COLO668 (cell line): ENCODE results near the gene CDHR2.

Experiments used
- DNase-seq: peaks from one replicate; lab custom pipeline; 2025; ENCODE audit not compliant: unreplicated experiment; lab: John Stamatoyannopoulos, UW

The CDHR2 gene

DNA sequence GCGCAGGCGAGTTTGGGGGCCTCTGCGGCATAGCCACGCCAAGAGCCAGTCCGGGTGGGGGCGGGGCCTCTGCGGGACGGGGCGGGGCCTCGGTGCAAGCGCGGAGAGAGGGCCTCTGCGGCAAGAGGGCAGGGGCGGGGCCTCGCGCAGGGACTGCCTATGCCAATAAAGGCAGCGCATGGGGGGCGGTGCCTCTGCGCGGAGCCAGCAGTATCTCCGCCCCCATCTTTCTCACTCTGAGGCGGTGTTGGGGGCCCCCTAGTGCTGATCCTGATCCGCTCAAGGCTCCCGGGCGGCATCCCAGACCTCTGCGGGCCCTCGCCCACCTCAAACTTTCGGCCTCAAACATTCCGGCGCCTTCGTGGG is 70.0 kb downstream of the CDHR2 start:
- DNase-seq = peak; percentile 86

DNA sequence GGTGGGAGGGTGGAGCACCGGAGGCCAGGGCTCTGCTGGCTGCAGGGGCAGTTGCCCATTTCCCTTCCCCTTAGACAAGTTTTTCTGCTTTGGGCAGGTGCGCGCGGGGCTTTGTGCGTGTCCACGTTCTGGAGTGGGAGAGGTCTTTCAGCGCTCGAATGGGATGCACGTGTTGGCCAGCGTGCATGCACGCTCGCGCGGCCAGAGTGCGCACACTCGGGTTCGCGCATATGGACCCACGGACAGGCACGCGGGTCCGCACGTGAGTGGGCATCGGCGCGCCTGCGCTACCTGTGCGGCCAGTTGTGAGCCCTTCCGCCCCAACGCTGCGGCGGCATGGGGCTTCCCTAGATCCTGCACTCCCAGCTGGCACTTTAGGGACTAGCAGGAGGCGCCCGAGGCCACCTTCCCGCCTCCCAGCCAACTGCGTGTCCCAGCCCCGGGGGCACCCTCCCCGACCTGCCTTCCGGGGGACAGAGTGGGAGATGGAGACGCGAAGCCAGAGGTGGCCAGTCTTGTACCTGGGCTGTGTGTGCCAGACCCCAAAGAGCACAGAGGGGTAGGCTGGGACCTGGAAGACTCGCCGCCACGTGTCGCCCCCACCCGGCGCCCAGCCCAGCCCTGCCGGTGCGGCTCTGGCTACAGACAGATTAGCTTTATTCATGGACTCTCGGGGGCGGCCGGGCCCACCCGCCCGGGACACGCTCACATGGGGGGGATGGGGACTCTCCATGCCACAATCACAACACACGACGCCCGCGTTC is 70.6 kb downstream of the CDHR2 start:
- peak; percentile 31 for DNase-seq

DNA sequence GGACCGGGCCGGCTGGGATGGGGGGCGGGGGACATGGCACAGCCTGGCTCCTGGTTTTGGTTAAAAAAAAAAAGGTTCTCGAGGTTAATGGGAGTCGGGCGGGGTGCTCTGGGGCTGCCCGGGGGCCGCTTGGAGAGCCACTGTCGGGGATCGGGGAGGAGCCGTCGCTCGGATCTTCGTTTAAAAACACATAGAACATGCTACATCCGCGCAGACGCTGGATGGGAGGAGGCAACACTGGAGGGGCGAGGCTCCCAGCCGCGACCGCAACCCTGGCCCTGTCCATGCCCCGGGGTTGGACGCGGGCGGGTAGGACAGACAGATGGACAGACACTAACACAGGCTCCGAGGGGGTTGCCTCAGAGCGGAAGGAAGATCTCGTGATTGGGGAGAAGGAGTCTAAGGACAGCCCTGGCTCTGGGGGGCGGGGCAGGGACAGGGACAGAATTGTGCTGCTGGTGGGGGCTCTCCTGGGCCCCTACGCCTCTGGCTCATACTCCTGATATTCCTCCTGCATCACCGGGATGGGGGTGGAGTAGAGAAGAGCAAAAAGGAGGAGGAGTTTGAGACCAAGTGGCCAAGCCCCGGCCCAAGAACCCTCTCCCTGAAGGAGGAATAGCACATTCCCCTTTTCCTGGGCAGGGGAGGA is 71.3 kb downstream of the CDHR2 start:
- DNase-seq = peak; percentile 8

DNA sequence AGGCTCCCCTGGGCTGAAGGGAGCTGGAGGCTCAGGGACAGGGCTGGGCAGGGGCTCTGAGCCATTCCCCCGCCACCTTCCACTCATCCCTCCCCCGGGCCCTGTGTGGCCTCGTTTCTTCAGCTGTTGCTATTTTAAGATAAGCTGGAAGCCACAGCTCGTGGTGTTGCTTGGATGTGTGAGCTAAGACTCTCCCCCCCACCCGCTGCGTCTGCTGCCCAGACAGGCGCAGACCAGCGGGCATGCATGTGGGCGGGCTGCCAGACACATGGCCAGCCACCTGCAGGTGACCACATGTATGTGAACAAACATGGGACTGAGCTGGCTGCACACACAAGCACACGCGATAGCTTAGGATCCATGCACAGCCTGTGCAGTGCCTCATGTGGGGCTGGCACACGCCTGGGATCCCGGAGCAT is 72.5 kb downstream of the CDHR2 start:
- no peak for DNase-seq

DNA sequence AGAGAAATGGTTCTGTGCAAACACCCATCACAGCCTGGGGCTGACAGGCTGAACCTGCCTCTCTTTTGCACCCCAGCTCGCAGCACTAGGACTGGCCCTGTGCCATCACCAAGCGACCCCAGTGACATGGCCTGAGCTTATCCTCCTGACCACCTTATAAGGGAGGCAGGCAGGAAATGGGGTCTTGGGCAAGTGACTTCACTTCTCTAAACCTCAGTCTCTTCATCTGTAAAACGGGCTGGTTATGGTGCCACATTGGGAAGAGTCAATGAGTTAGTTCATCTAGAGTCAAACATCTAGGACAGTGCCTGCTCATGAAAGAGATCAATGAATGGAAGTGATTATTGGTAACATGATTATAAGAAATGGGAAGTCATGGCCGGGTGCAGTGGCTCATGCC is 75.0 kb downstream of the CDHR2 start:
- no peak for DNase-seq

DNA sequence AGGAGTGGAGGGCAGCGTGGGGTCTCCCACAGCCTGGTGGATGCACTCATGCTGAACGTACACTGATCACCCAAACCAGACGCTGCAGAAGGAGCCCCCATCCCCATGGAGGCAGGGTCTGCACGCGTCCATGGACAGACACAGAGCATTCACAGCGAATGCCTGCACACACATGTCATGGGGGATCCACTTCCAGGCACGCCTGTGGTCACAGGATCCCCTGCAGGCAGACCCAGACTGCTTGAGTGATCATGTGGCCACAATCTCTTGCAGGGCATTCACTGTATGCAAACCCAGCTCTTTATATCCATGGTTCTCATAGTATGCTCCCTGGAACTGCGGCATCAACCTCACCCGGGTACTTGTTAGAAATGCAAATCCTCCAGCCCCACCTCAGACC is 75.8 kb downstream of the CDHR2 start:
- DNase-seq = no peak

DNA sequence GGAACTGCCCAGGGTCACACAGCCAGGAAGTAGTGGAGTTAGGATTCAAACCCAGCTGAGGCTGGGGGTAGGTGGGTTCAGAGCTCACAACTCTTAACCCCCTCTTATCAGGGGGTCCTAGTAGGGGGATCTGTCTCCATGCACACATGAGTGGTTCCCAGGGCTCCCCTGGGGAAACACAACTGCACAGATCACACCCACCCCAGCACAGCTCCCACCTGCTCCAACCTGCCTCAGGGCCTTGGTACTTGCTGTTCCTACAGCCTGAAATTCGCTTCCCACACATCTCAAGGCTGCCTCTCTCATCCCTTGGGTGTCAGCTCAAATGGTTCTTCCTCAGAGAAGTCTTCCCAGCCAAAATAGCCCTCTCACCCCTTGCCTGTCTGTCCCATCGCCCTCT is 76.4 kb downstream of the CDHR2 start:
- DNase-seq = no peak

DNA sequence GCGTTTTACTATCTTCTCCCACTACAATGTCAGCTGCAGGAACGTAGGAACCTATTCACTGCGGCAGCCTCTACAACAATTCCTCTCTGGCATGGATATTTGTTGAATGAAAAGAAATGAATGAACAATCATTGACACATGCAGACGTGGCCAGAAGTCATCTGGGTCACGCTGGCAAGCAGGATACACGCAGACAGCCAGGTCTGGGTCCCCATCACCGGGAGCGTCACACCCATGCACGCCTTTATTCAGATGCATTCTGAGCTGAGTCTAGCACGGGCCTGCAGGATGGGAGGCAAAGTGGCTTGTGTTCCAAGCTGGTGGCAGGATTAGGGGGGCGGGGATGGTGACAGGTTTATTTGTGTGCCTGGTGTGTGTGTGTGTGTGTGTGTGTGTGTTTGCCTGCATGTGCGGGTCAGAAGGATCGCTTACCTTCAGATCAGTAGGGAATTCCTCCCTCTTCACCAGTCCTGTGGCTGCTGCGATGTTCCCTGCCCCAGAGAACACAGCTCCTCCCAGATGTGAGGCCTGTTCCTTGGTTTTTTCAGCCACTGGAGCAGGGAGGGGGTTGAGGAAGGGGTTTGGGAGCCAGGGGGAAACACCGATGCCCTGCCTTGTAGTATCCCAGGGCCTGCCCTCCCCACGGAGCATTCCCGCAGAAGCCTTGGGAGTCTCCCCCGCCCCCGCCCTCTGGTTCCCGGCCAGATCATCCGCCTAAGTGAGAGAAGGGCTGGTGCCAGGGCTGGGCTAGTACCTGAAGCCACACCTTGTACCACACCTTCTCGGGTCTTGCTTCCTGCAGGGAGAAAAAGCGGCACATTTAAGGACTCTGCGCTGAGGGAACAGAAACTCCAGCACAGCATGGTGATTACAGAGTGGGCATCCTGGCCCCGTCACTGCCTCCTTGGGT is 77.1 kb downstream of the CDHR2 start:
- no peak for DNase-seq

DNA sequence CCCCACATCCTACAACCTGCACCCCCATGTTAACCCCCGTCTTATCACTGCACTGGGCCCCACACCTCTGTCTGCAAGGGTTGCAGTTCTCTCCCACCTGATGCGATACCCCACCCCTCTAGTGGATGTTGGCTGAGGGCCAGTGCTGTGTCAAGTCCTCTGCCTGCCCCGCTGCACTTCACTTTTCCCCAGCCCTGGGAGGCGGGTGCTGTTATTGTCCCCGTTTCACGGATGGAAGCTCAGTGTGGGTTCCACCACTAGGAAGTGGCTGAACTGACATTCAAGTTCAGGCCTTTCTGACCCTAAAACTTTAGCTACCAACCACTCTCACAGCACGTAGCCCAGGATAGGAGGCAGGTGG is 77.7 kb downstream of the CDHR2 start:
- no peak for DNase-seq

DNA sequence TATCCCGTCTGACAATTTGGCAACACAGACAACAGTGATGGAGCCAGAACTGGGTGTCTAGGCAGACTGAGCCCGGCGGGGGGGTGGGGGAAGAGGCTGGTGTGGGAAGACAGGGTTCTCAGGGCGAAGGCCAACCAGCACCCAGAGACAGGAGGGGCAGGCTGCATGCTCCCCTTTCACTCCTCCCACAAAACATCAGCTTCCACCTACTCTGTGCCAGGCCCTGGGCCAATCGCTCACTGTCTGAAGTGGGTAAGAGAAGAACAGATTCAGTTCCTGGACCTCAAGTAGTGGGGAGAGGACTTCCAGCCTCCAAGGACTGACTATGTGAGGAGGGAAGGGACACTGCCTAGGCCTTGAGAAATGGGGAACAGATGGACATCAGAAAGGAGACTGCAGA is 78.4 kb downstream of the CDHR2 start:
- DNase-seq = no peak

DNA sequence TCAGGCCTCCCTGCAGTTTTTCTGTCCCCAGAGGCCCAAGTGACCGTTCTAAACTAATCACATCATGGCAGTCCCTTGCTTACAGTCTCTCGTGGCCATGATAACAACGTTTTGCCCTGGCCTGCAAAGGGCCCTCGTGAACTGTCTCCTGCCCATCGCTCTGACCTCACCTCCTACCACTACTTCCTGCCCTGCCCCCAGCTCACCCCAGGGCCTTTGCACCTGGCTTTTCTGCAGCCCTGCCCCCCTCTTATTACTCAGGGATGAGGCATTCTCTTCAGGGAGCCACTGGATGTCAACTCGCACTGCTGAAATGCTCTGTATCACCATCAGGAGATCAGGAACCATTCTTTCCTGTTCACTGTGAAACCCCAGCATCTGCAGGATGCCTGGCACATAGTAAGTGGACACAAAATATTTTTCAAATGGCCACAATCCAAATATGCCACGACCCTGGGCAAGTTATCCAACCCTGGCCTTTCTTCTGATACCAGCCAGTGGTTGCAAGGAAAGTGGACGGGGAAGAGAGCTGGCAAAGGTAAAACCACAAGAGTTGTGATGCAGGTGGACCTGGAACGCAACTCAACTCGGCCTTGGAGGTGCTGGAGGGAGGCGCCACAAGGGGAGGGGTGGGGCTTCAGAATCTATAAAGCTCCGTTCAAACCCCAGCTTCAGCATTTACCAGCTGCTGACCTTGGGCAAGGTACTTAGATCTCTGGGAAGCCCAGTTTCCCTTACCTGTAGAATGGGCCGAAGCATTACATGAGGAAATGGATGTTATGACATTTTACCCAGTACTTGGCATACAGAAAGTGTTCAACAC is 79.5 kb downstream of the CDHR2 start:
- peak; percentile 2 for DNase-seq

DNA sequence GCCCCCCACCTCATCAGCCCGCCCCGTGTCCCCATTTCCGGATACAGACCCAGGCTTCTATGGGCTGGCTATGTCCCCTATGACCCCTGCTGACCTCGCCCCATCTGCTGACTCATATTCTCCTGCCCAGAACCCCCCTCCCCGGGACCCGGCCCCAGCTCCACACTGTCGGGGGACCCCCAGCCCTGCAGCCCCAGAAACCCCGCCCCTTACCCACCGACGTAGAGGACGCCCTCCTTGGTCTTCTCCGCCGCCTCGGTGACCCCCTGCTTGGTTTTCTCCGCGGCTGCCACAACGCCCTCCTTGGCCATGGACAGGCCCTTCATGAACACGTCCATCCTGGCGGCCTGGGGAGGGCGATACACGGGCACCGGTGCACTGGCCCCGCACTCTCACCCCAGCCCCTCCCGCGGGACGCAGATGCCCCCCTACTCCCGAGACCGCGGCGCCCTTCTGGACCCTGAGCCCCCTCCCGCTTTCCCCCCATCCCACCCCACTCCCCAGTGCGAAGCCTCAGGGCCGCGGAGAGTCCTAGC is 80.2 kb downstream of the CDHR2 start:
- no peak for DNase-seq

DNA sequence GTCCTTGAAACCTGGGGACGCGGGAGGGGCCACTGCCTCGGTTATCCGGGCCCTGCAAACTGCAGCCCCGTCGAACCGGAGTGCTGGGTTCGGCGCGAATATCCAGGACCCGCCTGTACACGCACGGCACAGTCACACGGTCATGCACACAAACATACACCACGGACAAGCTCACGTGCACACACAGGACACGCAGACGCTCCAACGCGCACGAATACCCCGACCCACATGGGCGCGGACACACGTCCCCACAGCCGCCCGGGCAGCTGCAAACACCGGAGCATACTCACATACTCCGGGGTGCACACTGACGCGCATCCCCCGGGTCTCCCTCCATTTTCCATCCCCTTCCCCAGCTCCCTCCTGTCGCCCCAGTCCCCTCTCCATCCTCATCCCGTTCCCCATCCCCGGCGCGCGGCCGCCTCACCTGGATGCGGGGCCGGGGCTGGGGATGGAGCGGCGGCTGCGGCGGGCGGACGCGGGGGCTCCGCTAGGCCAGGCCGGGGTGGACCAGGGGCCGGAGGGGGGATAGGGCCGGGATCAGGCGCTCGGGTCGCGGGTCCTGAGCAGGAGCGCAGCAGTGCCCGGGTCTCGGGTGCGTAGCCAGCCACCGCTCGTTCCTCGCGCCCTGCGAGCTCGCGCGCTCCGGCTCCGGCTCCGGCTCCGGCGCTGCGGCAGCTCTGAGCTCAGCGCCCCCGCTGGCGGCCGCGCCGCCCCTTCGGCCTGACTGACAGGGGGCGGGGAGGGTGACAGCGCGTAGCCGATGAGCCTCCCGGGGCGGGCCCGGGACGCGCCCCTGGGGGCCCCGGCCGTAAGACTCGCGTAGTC is 80.9 kb downstream of the CDHR2 start, which contains the start of the genes EIF4E1B and SNCB:
Gene EIF4E1B (plus strand): TSS at position 823 of the 828 bp plus-strand sequence. CDS start 12,113 bp downstream, outside the sequence.
Gene SNCB (minus strand): TSS at position 682 of the 828 bp plus-strand sequence. CDS start 880 bp downstream, outside the sequence.
- DNase-seq = peak; percentile 64

DNA sequence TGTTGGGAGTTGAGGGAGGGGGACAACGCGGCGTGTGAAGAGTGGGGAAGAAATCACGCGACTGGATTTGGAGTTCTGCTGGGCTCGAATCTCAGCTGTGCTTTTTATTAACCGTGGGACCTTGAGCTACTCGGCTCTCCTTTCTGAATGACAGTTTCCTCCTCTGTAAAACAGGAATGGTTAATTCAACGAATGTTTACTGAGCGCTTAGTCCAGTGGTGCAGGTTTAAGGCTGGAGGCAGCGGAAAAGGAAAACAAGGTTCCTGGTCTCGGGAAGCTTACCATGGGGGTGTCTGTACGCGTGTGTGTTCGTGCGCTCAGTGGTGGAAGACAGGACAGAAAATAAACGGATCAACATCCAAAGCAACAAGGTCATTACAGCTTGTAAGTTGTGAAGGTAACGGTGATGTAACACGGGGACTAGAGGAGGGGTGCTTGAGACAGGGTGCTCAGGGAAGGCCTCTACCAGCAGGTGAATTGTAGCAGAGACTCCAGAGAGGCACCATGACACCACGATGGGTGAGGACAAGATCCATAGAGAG is 81.6 kb downstream of the CDHR2 start:
- no peak for DNase-seq

DNA sequence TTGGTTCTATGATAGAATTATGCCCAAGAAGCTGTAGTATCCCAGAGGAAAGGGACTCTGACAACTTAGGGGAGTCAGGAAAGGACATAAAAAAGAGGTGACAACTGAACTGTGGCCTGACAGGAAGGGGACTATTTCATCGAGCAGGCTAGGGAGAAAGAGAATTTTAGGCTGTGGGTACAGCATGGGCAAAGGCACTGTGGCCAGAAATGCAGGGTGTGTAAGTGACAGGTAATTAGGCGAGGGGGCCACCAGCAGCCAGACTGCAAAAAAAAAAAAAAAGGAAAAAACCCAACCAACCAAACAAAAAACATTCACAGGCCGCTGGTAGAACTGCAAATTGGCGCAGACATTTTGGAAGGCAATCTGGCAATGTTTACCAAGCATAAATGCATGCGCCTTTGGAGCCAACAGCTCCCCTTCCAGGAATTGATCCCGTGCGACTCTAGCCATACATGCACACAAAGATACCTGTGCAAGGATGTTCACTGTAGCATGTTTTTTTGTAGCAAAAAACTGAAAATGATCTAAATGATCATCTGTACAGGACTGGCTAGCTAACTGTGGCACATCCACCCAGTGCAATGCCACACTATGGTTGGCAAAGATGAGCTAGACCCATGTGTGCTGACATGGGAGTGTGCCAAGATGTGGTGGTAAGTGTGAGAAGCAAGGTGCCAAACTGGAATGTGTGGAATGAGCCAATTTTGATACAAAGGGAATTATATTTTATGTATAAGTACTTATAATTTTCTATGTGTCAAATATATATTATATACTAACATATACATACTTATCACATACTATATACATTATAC is 82.5 kb downstream of the CDHR2 start:
- no peak for DNase-seq

DNA sequence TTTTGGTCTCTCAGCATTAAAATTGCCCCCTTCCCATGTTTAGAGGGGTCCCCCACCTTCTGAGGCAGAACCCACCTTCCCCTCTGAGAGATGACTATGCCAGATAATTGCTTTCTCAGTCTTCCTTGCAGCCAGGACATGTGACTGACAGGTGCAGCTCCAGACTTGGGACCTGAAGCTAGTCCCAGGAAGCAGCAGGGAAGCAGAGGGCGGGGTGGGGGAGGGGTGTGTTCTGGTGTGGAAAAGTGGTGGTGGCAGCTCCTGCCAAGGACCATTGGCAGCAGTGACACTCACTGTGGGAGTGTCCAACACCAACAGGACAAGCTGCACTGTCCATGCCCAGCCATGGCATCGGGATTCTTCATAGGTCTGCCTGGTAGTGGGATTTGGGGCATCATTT is 83.6 kb downstream of the CDHR2 start:
- DNase-seq = peak; percentile 30

DNA sequence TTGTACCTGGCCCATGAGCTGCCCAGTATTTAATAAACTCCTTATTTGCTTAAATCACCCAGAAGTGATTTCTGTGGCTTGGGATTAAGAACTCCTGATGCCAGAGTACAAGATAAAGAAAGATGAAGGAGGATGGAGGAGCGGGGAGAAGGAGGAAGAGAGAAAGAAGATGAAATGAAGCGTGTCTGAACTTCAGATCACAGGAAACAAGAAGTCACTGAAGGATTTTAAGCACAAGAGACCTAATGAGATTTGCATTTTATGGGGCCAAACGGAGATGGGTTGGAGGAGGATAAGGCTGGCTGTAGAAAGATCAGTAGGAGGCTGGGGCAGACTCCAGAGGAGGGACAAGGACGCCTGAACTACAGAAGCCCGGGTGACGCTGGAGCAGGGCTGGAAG is 84.5 kb downstream of the CDHR2 start:
- DNase-seq = no peak

DNA sequence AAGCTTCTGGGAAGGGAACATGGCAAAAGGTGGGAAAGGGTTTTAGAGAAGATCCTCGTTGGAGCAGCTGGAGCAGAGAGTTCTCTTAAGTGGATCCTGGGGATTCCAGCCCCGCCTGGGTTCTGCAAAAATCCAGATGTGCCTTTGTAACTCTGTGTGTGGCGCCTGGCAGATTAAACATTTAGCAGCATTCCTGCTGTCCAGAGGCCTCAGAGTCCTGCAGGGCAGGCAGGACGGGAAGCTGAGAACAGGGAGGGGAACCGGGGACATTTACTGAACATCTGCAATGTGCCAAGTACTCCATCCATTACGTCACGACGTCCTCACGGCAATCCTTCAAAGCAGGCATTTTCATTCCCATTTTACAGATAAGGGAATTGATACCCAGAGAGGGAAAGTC is 87.3 kb downstream of the CDHR2 start:
- no peak for DNase-seq
